ENCODE results near the gene KRTAP9-4.

KRTAP9-4 gene

DNA sequence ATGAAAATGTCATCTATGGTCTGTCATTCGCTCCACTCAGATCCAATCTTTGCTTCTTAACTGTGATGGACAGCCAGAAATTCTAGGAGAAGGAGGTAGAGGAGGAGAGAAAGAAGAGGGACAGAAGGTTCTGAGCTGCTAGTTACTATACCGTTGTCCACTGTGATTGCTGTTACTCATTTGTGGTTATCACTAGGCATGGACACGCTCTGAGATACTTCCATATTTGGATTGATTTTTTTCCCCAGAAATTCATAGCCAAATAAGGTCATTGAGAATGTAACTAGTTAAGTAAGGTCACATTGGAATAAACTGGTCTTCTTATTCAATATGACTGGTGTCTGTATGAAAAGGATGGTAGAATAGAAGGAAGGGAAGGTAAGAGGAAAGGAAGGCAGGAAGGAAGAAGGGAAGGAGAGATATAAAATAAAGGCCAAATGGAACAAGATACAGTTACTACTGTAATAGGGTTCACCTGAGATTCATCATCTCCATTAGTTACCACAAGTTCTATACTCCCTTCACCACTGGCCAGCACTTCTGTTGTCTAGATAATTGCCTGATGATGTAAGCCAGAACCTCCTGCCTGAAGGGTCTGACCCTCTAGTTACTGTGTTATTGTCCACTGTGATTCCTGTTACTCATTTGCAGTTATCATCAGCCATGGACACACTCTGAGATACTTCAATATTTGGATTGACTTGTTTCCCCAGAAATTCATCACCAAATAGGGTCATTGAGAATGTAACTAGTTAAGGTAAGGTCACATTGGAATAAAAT, 28.9 kb downstream of the KRTAP9-4 start:
- TF ChIP-seq, protein P1, sequence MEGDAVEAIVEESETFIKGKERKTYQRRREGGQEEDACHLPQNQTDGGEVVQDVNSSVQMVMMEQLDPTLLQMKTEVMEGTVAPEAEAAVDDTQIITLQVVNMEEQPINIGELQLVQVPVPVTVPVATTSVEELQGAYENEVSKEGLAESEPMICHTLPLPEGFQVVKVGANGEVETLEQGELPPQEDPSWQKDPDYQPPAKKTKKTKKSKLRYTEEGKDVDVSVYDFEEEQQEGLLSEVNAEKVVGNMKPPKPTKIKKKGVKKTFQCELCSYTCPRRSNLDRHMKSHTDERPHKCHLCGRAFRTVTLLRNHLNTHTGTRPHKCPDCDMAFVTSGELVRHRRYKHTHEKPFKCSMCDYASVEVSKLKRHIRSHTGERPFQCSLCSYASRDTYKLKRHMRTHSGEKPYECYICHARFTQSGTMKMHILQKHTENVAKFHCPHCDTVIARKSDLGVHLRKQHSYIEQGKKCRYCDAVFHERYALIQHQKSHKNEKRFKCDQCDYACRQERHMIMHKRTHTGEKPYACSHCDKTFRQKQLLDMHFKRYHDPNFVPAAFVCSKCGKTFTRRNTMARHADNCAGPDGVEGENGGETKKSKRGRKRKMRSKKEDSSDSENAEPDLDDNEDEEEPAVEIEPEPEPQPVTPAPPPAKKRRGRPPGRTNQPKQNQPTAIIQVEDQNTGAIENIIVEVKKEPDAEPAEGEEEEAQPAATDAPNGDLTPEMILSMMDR (IDR thresholded peaks at IDR 0.05) = no peak

DNA sequence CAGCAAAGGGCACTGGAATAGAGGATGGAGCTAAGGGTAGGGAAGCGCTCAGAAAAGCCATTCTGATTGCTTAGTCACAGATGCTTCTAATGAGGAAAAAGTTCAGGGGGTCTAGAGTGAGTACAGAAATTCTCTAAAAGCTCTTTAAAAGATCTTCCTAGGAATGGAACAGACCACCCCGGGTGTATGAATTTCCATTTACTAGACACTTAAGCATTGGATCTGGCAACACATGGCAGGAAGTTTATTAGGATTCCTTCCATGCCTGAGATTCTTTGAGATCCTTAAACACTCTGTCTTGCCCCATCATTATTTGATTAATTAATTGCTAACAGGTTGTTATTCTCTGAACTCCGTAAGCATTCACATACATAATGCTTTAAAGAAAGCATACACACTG, 34.6 kb downstream of the KRTAP9-4 start:
- TF ChIP-seq, protein P1 (IDR thresholded peaks at IDR 0.05) = no peak

DNA sequence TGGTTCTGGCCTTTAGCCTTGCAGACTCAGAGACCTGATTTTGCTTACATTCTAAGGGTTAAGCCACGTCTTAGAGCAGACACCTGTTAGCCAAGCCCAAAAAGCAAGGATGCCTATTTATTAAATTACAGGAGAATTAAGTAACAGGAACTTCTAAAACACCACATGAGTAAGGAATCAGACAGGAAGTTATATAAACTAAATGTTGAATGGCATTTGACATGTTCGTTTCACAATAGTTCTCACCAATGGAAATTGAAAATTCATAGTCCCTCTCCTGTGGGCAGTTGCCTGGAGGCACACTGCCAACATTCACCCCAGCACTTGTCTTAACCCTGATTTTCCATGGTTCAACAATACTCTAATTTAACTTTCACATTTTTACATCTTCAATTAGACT, 35.1 kb downstream of the KRTAP9-4 start:
- TF ChIP-seq, protein P1 (IDR thresholded peaks at IDR 0.05) = no peak

DNA sequence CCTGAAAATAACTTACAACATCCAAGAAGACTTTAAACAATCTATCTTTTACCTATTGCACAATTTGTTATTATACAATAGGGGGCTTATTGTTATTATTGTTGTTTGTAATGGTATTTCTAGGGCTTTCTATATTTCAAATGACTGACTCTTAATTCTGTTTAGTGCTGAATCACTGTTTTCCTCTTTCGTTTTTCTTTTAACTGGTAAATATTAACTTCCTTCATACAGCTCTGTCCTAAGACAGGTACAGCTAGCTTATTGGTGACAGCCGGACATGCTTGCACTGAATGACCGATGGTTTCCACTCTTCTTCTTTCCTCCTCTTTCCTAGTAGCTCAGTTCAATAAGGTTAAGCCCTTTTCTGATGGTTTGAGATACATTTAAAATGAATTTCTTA, 37.6 kb downstream of the KRTAP9-4 start:
- TF ChIP-seq, protein P1 (IDR thresholded peaks at IDR 0.05) = no peak

- TF ChIP-seq, protein P1 (IDR thresholded peaks at IDR 0.05) = no peak
These were observed 44.5 kb downstream of the KRTAP9-4 start for GRCh38 chr17:41294016-41294415.

DNA sequence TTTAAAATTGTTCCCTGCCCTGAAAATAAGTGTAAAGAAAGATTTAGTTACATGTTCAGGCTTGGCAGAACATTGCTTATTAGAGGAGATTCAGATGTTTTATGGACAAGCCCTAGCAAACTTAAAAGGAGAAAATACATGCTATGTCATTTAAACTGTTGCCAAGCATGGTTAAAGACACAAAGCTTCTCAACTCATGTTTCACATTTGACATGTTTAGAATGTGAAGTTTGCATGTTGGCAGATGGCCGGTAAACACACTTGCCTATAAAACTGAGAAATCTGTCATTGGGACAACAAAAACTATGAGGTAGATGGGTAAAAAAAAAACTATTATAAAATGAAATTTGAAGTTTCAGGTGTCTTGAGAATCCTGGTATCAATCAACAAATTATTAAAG, 47.4 kb downstream of the KRTAP9-4 start:
- TF ChIP-seq, protein P1 (IDR thresholded peaks at IDR 0.05) = no peak

DNA sequence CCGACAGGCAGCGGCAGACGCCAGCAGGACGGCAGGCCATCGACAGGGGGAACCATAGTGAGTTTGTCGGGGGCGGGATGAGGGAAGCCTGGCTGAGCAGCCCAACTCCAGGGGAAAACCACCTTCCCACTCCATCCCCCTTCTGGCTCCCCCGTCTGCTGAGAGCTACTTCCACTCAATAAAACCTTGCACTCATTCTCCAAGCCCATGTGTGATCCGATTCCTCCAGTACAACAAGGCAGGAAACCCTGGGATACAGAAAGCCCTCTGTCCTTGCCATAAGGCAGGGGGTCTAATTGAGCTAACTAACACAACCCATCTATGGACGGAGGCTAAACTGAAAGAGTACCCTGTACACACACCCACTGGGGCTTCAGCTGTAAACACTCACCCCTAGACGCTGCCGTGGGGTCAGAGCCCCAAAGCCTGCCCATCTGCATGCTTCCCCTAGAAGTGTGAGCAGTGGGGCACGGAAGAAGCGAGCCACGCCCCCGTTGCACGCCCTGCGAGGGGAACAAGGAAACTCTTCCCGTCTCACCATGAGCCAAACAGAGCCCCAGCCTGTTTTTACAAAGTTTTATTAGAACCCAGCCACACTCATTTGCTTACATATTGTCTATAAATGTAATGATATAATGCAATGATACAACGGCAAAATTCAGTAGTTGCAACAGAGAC, 49.1 kb downstream of the KRTAP9-4 start:
- TF ChIP-seq, protein P1 (IDR thresholded peaks at IDR 0.05) = no peak
